ENCODE data around the gene CRIP2.

Gene CRIP2

GRCh38 chr14:105492971-105493871 lies 18.6 kb downstream of the CRIP2 start:
- Histone ChIP-seq H3K4me3 (no peak overlapping the region), H3K9me3 (ENCODE audit: low read depth, low read length) (no peaks in the 10 kb centered on the region), H3K9ac (ENCODE audit: insufficient read length) (no peak overlapping the region), H3K36me3 (ENCODE audit: insufficient read depth, low read length) (no peaks in the 10 kb centered on the region), H3K27ac (no peak overlapping the region)
- DNase-seq (ENCODE audit: low read depth, low spot score): no peak
- no peak for TF ChIP-seq FOXP2 (optimal IDR thresholded peaks at IDR 0.05; ENCODE audit: control extremely low read depth, extremely low read length, insufficient read depth)
- no peak for TF ChIP-seq EZH2 (IDR thresholded peaks at IDR 0.05)
- TF ChIP-seq POLR2AphosphoS5 (IDR thresholded peaks at IDR 0.05; ENCODE audit: borderline replicate concordance, low read depth, low read length): no peak

GRCh38 chr14:105493921-105494605 lies 19.4 kb downstream of the CRIP2 start:
- Histone ChIP-seq H3K9me3 (ENCODE audit: low read depth, low read length) (no peaks in the 10 kb centered on the region), H3K4me3 (no peak overlapping the region), H3K27ac (no peak overlapping the region), H3K9ac (ENCODE audit: insufficient read length) (no peak overlapping the region), H3K36me3 (ENCODE audit: insufficient read depth, low read length) (no peaks in the 10 kb centered on the region)
- no peak for TF ChIP-seq POLR2AphosphoS5 (IDR thresholded peaks at IDR 0.05; ENCODE audit: borderline replicate concordance, low read depth, low read length)
- TF ChIP-seq FOXP2 (optimal IDR thresholded peaks at IDR 0.05; ENCODE audit: control extremely low read depth, extremely low read length, insufficient read depth): no peak
- no peak for TF ChIP-seq EZH2 (IDR thresholded peaks at IDR 0.05)
- no peak for DNase-seq (ENCODE audit: low read depth, low spot score)

- Histone ChIP-seq H3K27ac (no peak overlapping the region), H3K4me3 (no peak overlapping the region)
- no peak for TF ChIP-seq FOXP2 (optimal IDR thresholded peaks at IDR 0.05; ENCODE audit: control extremely low read depth, extremely low read length, insufficient read depth)
- TF ChIP-seq POLR2AphosphoS5 (IDR thresholded peaks at IDR 0.05; ENCODE audit: borderline replicate concordance, low read depth, low read length): no peak
- TF ChIP-seq EZH2 (IDR thresholded peaks at IDR 0.05): no peak
These were observed 19.9 kb downstream of the CRIP2 start for GRCh38 chr14:105494606-105494929.

GRCh38 chr14:105495101-105495989 lies 20.7 kb downstream of the CRIP2 start:
- Histone ChIP-seq H3K36me3 (ENCODE audit: insufficient read depth, low read length) (no peaks in the 10 kb centered on the region), H3K27ac (no peak overlapping the region), H3K9ac (ENCODE audit: insufficient read length) (no peak overlapping the region), H3K9me3 (ENCODE audit: low read depth, low read length) (no peaks in the 10 kb centered on the region), H3K4me3 (no peak overlapping the region)
- no peak for DNase-seq (ENCODE audit: low read depth, low spot score)
- TF ChIP-seq FOXP2 (optimal IDR thresholded peaks at IDR 0.05; ENCODE audit: control extremely low read depth, extremely low read length, insufficient read depth) (no peak), POLR2AphosphoS5 (IDR thresholded peaks at IDR 0.05; ENCODE audit: borderline replicate concordance, low read depth, low read length) (no peak), EZH2 (IDR thresholded peaks at IDR 0.05) (no peak)

More at GRCh38 chr14:105494606-105494929, 19.9 kb downstream of the CRIP2 start:
- H3K36me3 ChIP-seq (ENCODE audit: insufficient read depth, low read length): no peaks in the 10 kb centered on the region
- H3K9me3 ChIP-seq (ENCODE audit: low read depth, low read length): no peaks in the 10 kb centered on the region
- no peak overlapping the region for H3K9ac ChIP-seq (ENCODE audit: insufficient read length)
- no peak for DNase-seq (ENCODE audit: low read depth, low spot score)

GRCh38 chr14:105495990-105496830 lies 21.6 kb downstream of the CRIP2 start:
- TF ChIP-seq FOXP2 (optimal IDR thresholded peaks at IDR 0.05; ENCODE audit: control extremely low read depth, extremely low read length, insufficient read depth): no peak
- no peak for TF ChIP-seq EZH2 (IDR thresholded peaks at IDR 0.05)
- TF ChIP-seq POLR2AphosphoS5 (IDR thresholded peaks at IDR 0.05; ENCODE audit: borderline replicate concordance, low read depth, low read length): no peak
- Histone ChIP-seq H3K9me3 (ENCODE audit: low read depth, low read length) (no peaks in the 10 kb centered on the region), H3K36me3 (ENCODE audit: insufficient read depth, low read length) (no peaks in the 10 kb centered on the region), H3K4me3 (no peak overlapping the region), H3K27ac (no peak overlapping the region), H3K9ac (ENCODE audit: insufficient read length) (no peak overlapping the region)
- DNase-seq (ENCODE audit: low read depth, low spot score): no peak

GRCh38 chr14:105496831-105497591 lies 22.4 kb downstream of the CRIP2 start:
- Histone ChIP-seq H3K4me3 (no peak overlapping the region), H3K9ac (ENCODE audit: insufficient read length) (no peak overlapping the region), H3K27ac (no peak overlapping the region), H3K36me3 (ENCODE audit: insufficient read depth, low read length) (no peaks in the 10 kb centered on the region), H3K9me3 (ENCODE audit: low read depth, low read length) (no peaks in the 10 kb centered on the region)
- TF ChIP-seq POLR2AphosphoS5 (IDR thresholded peaks at IDR 0.05; ENCODE audit: borderline replicate concordance, low read depth, low read length) (no peak), FOXP2 (optimal IDR thresholded peaks at IDR 0.05; ENCODE audit: control extremely low read depth, extremely low read length, insufficient read depth) (no peak), EZH2 (IDR thresholded peaks at IDR 0.05) (no peak)
- DNase-seq (ENCODE audit: low read depth, low spot score): no peak
